H1 (cell line): ENCODE measurements around the gene DYNC1I1. TPM values are rescaled to one million over a fixed set of nuclear protein-coding genes. Genes with fewer than 3 reads are reported as not detected.

ENCODE experiments used
- CEBPB ChIP-seq: IDR thresholded peaks from 2 replicates; pipeline ENCODE4 v1.6.1; 2012; ENCODE audit warnings: low read depth, low read length
- CTBP2 ChIP-seq: IDR thresholded peaks from 2 replicates; pipeline ENCODE4 v1.7.0; 2011; ENCODE audit warnings: borderline replicate concordance, mild to moderate bottlenecking, moderate library complexity, mixed read lengths, low read length; ENCODE audit not compliant: insufficient read depth, insufficient read length
- EGR1 ChIP-seq: IDR thresholded peaks from 2 replicates; pipeline ENCODE4 v1.6.1; 2011; ENCODE audit warnings: low read depth, low read length, borderline replicate concordance
- polyA plus RNA-seq, 7 experiments: library from polyadenylated mRNA; depleted of rRNA in 3 of 7; stranded (reverse) in 5 of 7; unstranded in 2 of 7; fragments of >200 nt in 5 of 7; fragments of 200-250 nt in 2 of 7; gene quantifications; 1 replicate in 5 of 7; 2 replicates in 1 of 7; 4 replicates in 1 of 7; pipeline versions ENCODE4 v1.2.1 to v1.2.3, GENCODE V29; 2011 to 2013; ENCODE audit warnings: missing spikeins in 2 of 7, mixed read lengths in 2 of 7
- total RNA-seq: library from RNA; stranded (reverse); fragmentation: NEBNext Ultra II Directional; extraction: Animal tissue kit (Norgen Biotek cat#: 25700); gene quantifications from 2 replicates; pipeline ENCODE4 v1.2.1, GENCODE V29; 2021

DYNC1I1 gene
- total and polyA plus RNA-seq, 2 of the 8 experiments (the other 6 are each of a cell fraction or from before 2014, with no cell fraction given), result 0.45 to 0.58 TPM

DNA sequence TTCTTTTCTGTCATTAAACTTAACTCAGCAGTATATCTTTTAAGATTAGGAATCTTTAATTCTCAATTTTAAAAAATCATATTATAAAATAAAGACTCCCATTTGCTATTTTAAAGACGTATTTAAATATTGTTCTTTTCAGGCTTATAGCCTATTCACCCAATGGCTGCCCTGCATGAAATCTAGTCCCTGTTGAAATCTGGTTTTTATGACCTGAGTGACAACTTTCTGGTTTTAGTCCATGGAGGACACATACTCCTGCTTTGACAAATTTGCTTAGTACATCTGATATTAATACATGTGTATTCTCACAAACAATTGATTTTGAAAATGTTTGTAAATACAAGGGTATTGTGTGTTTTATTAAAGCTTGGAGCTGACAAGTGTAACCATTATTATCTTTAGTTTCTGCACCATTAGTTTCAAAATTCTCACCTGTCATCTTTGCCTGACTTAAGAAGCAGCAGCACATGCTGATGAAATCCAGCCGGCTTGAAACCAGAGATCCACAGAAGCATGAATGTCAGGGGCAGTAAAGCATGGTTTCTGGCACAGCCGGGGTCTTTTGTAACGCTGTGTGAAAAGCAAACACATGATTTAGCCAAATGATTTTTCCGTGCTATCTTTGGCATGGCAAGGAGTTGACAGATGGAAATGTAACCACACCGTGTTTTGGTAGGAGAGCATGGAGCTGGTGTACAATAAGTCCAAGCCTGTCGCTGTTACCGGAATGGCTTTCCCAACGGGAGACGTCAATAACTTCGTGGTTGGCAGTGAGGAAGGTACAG, 262.8 kb downstream of the DYNC1I1 start (continued):
- TF ChIP-seq CEBPB, result no peak
- TF ChIP-seq CTBP2, result no peak
- no peak for TF ChIP-seq EGR1
